Upper lobe of left lung (tissue), 4 donors: ENCODE measurements around the gene PEX26.
"Not testable (repeated sequence)": the region's sequence is repeated elsewhere in the genome, so short reads cannot be mapped to it uniquely, and the experiment has no call there.

Experiments
- EP300 ChIP-seq, 4 donors: sonication (generic); formaldehyde crosslinking; IDR thresholded peaks; one replicate each; pipeline ENCODE4 v1.5.1; 2017; ENCODE audit warnings: antibody characterized with exemption in 4 of 4, control low read depth in 2 of 4
- POLR2A ChIP-seq, 4 donors: fragments of 450-650 bp; IDR thresholded peaks; one replicate each; pipeline ENCODE4 v1.5.1; 2016 to 2017; ENCODE audit warnings: antibody characterized with exemption in 4 of 4, mild to moderate bottlenecking in 2 of 4
- POLR2AphosphoS5 ChIP-seq, 2 donors: sonication (generic); formaldehyde crosslinking; IDR thresholded peaks; one replicate each; pipeline ENCODE4 v1.5.1; 2017; ENCODE audit warnings: antibody characterized with exemption in 2 of 2

- not testable (repeated sequence) for TF ChIP-seq EP300, POLR2A, POLR2AphosphoS5 (IDR thresholded peaks at IDR 0.05)
Measured at GRCh38 chr22:18053216-18053946, 24.4 kb upstream of the PEX26 start.
